Stimulated activated CD8-positive, alpha-beta memory T cell treated with anti-CD3 and anti-CD28 coated beads, Interleukin-4, amount 100 ng/mL, for 24 hours (primary cell): ENCODE data around the gene DIP2B.
"Not testable (repeated sequence)": the region's sequence is repeated elsewhere in the genome, so short reads cannot be mapped to it uniquely, and the experiment has no call there.

Source experiments
- DNase-seq: peaks from one replicate; pipeline ENCODE4 v3.0.0-alpha.2; 2020; ENCODE audit warnings: low read depth

The DIP2B gene

GRCh38 chr12:50550530-50551223 is 45.9 kb downstream of the DIP2B start:
- no peak for DNase-seq

GRCh38 chr12:50551866-50552265 is 47.1 kb downstream of the DIP2B start:
- no peak for DNase-seq

GRCh38 chr12:50554651-50555050 is 49.9 kb downstream of the DIP2B start:
- no peak for DNase-seq

- DNase-seq = no peak
Observed at GRCh38 chr12:50555471-50555885, 50.7 kb downstream of the DIP2B start.

GRCh38 chr12:50556273-50556672 is 51.5 kb downstream of the DIP2B start:
- DNase-seq = no peak

- not testable (repeated sequence) for DNase-seq
Observed at GRCh38 chr12:50556796-50557195, 52.0 kb downstream of the DIP2B start.

- DNase-seq = no peak
Observed at GRCh38 chr12:50557421-50557820, 52.6 kb downstream of the DIP2B start.

- no peak for DNase-seq
Observed at GRCh38 chr12:50558970-50559369, 54.2 kb downstream of the DIP2B start.

GRCh38 chr12:50562520-50563433 is 58.0 kb downstream of the DIP2B start:
- DNase-seq = no peak

GRCh38 chr12:50563434-50563787 is 58.6 kb downstream of the DIP2B start:
- DNase-seq = no peak

- DNase-seq = no peak
Observed at GRCh38 chr12:50564237-50564947, 59.6 kb downstream of the DIP2B start.

- DNase-seq = no peak
Observed at GRCh38 chr12:50564948-50565297, 60.1 kb downstream of the DIP2B start.

GRCh38 chr12:50566066-50566465 is 61.3 kb downstream of the DIP2B start:
- DNase-seq = no peak

GRCh38 chr12:50567926-50568325 is 63.1 kb downstream of the DIP2B start:
- no peak for DNase-seq

GRCh38 chr12:50568338-50569091 is 63.7 kb downstream of the DIP2B start:
- DNase-seq = no peak

GRCh38 chr12:50569321-50569720 is 64.5 kb downstream of the DIP2B start:
- DNase-seq = no peak

GRCh38 chr12:50569876-50570275 is 65.1 kb downstream of the DIP2B start:
- no peak for DNase-seq

- DNase-seq = no peak
Observed at GRCh38 chr12:50571786-50572185, 67.0 kb downstream of the DIP2B start.

GRCh38 chr12:50572287-50572686 is 67.5 kb downstream of the DIP2B start:
- no peak for DNase-seq

- DNase-seq = no peak
Observed at GRCh38 chr12:50572760-50573159, 68.0 kb downstream of the DIP2B start.

- no peak for DNase-seq
Observed at GRCh38 chr12:50573271-50573670, 68.5 kb downstream of the DIP2B start.
